T47D (cell line): ENCODE data around the gene DCUN1D2.
A peak's percentile ranks its signal among the peaks of the same experiment; 100 is the strongest.

ENCODE experiments used
- DNase-seq, 2 experiments: peaks; one replicate each; pipeline versions ENCODE4 v3.0.0 to v3.0.0-alpha.2; 2011 to 2012; ENCODE audit warnings: low read depth in 1 of 2, low spot score in 1 of 2
- JUND ChIP-seq: IDR thresholded peaks from 2 replicates; pipeline ENCODE4 v1.6.1; 2012; ENCODE audit warnings: low read depth
- in situ Hi-C: cut with HindIII; loops from 2 replicates; pipeline ENCODE4 v1.10.0; 2016; ENCODE audit warnings: low sequenced_read_pairs, low pct_unique_long_range_greater_than_20kb

The DCUN1D2 gene

DNA sequence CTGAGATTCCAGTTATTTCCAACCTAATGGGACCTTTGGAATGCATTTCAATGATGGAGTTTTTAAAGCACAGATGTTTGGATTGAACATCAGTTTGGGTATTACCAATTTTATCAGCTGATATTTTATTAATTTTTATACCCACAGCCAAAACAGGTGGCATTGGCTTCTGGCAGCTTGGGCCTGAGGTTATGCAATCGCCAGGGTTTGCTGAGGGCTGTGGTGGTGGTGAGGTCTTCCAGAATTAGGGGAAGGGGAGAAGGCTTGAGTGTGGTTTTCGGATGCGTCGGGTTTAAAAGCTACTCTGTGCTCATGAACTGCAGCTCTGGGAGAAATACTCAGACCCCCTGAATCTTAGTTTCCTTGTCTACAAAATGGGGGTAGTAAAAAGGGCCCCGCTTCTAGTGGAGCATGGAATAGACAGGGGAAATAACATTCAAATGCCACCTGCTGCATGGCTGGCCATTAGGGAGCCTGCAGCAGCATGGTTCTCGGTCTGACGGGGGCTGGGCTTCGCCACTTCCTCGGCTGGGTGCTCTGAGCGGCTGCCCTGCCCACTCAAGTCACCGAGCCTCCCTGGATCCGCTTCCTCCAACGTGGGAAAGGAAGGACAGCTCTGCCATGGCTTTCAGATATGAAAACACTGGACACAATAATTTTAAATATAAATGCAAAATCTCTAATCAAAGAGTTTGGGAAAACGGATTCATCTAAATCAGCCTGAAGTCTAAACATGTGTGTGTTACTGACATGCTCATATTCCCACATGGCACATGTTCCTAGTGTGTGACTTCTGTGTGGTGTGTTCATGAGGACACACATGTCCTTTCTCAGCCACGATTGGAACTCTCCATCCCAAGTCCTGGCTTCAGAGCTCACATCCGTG is 72.4 kb downstream of the DCUN1D2 start:
- TF ChIP-seq JUND, result no peak
- DNase-seq, result no peak
- in situ Hi-C loops, result no loop called here

DNA sequence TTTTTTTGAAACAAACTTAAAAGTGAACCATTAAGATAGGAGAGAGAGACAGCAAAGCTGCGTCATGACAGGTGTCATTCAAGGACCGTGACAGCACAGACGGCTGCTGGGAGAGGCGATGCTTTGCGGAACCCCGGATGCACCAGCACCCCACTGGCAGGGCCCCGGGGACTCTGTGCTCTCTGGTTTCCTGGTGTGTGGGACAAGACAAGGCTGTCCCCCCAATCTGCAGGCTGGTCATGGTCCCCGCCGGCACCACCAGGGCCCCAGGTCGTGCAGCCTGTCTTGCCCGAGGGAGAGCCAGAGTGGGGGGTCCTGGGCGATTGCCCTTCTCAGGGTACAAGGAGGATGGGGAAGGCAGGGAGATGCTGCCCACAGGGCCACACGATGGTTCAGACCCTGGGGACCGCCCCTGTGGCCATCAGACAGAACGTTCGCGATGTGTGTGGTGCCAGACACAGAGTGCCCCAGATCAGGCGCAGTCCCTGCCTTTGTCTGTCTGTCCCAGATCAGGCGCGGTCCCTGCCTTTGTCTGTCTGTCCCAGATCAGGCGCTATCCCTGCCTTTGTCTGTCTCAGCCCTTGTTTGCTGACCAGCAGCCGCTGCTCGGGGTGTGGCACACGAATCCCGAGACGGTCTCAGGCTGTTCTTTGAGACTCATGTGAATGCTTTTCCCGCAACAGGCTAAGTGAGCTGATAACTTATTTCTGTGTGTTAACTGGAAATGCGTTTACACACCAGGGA is 73.3 kb downstream of the DCUN1D2 start:
- TF ChIP-seq JUND, result no peak
- no peak for DNase-seq
- in situ Hi-C loops, result no loop called here

DNA sequence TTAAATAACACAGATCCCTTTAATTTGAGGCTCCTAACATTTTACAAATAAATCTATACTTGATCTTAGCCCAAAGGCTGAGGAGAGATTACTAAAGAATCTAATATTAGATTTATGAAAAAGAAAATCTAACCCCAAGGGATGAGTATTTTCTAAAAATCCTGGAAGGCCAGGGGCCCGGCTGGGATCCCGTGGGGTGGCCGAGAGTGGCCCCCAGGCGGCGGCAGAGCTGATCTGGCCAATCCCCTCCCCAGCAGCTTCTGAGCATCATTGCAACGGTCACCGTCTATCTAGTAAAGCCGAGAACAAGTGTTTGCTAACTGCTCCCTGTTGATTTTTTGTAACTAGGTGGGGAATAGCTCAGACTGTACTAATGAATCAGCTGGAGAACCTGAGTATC is 74.7 kb downstream of the DCUN1D2 start:
- DNase-seq, result no peak
- in situ Hi-C loops, result no loop called here
- TF ChIP-seq JUND, result no peak

DNA sequence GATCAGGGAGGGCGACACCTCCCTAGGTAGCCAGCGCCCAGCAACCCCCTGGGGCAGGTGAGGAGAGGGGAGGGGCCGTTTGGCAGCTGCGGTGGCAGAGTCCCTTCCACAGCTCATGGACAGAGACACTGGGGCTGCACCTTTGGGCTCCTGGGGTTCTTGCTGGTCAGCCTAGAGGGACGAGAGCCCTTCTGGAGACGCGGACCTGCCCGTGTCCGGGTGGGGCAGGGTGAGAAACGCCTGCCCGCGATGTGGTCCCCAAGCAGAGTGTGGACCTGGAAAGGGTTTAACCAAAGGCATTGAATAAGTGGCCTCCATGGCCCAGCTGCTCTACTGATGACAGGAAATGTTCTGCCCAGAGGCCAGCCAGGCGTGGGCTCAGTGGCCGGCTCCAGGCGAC is 75.5 kb downstream of the DCUN1D2 start:
- DNase-seq, result no peak
- in situ Hi-C loops, result no loop called here
- TF ChIP-seq JUND, result no peak

DNA sequence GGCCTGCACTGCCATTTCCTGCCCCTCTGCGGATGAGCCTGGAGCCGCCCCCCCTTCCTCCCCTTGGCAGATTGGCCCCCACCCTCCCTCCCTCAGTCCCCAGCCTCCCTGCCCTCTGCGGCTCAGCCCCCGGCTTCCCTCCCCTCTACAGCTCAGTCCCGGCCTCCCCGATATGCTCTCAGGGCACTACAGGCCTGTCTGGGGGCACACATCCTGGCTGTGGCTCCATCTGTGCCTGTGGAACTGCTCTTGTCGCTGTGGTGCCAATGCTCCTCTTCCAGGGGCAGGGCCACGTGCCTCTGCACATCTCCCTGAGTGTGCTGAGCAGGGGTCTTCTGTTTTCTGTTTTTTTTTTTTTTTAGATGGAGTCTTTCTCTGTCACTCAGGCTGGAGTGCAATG is 76.2 kb downstream of the DCUN1D2 start:
- TF ChIP-seq JUND, result no peak
- in situ Hi-C loops, result no loop called here
- DNase-seq, result no peak

DNA sequence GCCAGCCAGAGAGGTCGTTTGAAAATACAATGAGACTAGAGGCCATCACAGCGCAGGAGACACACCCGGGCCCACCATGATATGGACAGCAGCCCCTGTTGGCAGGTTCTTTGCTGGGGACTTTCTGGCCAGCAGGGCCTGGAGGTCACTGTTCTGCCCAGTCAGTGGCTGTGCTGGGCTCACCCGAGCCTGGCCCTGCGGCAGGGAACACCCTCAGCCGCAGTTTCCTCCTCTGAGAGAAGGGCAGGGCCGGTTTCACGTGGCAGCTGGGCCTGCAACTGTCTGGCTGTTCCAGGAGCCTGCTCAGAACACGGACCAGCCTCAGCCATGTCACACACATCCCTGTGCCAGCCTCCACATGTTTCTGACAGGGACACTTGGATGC is 76.6 kb downstream of the DCUN1D2 start:
- DNase-seq, result no peak
- no peak for TF ChIP-seq JUND
- in situ Hi-C loops, result no loop called here

DNA sequence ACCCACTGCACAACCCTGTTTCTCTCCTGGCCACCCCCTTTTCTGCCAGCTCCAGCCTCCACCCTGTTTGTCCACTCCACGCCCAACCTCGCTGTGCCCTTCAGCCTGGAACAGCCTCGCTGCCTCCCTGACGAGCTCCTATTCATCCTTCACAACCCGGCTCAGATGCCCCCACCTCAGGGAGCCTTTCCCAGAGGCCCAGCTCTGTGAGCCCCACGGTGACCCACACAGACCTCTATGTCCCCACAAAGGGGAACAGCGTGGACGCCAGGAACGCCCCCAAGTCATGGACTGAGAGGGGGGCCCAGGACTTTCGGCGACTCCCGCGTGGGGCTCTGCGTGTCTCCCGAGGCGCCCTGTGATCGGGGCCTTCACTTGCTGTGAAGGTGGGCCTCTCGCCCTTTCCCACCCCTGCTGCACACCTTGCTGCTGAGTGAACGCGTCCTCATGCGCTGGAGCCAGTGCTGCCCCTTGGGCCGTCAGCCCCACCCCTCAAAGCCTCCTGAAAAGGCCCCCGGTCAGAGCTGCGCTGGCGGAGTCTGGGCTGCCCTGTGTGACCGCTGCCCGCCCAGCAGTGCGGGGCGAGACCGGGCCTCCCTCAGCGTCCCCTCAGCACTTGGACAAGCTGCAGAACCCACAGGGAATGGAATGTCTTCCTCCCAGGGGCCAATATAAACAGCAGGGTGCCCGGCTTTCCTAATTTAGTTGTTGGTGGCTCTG is 77.2 kb downstream of the DCUN1D2 start:
- no peak for TF ChIP-seq JUND
- DNase-seq, result no peak
- in situ Hi-C loops, result no loop called here

DNA sequence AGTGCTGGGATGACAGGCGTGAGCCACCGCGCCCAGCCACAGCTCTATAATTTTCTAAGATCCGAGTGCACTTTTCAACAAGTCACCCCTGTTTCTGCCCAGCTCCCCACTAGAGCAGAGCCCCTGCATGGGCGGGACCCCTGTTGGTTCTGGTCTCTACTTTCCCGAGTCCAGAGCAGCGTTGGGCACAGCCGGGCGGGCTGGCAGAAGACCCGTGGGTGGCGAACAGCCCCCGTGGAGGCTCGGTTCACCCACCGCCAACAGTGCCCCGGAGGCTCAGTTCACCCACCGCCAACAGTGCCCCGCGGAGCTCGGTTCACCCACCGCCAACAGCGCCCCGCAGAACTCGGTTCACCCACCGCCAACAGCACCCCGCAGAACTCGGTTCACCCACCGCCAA is 78.1 kb downstream of the DCUN1D2 start:
- TF ChIP-seq JUND, result no peak
- DNase-seq, result no peak
- in situ Hi-C loops, result no loop called here

DNA sequence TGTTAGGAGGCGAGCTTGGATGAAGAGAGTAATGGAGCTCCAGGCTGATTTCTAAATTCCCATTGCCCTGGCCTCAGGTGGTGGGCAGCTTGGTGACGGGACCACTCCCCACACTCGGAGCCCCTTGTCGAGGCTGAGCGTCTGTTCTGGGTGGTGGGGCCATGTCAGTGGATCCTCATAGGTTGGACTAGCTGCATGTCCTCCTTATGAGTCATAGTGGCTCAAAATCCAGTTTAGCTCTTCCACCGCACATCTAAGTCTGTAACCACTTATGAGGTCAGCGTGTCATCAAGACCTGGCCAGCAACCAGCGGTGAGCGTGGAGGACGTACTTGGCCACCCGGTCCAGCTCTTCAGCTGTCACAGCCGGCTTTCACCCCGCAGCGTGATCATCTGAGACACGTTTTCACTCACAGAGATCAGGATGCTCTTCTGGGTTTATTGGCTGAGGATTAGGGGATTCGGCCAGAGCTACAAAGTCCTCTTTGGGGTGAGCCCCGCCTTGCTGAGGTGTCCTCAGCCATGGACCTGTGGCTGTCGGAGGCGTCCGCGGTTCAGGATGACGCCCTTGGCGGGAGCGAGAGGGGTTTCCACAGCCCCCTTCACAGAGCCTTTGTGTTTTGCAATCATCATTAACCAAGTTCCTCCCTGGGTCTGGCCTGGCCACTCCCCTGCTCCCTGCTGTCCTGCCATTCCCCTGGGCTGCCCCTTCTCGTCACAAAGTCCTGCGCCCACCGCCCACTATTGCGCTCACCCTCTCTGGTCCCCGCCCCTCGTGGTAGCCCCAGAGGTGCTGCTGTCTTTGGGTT is 79.1 kb downstream of the DCUN1D2 start:
- in situ Hi-C loops, result no loop called here
- DNase-seq, result peak in 1 of 2 experiments; percentile 40
- TF ChIP-seq JUND, result no peak

DNA sequence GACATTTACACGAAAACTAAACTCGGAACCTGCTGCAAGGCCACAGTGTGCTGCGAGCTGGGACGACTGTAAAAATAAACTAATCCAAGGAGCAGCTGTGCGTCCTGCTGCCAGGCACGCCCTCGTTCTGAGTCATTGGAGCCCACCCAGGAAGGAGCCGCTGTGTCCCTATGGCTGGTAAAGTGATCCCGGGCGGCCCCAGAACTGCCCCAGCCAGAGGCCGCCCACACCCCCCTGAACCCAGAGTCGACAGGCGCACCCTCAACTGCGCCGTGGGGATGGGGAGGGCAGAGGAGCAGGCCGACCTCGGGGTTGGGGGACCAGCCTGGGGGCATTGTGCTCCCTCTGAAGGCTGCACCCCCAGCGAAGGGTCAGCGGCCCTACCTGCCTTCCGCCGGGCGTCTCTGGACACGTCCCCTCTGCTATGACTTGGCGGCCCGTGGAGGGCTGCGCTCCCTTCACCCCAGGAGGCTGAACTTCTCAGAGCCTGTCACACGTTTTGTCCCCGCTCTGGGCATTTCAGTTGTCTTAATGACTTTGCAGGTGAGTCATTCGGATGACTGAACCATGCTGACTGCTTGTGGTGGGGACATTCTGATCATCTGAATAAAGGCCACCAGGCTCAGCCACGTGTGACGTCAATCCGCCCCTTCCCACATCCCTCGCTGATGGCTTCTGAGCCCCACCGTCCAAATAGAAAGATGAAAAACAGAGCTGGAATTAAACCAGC is 79.9 kb downstream of the DCUN1D2 start:
- in situ Hi-C loops, result no loop called here
- no peak for TF ChIP-seq JUND
- DNase-seq, result no peak

DNA sequence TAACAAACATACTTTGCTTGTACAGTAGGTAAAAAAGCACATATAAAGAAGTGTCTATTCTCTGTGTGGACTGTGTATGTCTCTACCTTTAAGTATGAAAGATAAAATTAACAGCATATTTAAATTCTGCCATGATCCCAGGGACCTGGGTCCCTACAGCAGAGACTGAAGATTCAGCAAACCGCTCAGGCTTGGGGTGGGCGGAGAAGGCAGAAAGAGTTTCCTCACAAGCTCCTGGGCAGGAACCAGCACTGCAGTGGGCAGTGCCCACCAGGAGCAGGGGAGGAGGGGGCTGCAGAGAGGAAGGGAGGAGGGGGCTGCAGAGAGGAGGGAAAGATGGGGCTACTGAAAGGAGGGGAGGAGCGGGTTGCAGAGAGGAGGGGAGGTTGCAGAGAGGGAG is 81.9 kb downstream of the DCUN1D2 start:
- in situ Hi-C loops, result no loop called here
- no peak for TF ChIP-seq JUND
- no peak for DNase-seq
